Thyroid gland (tissue), 4 donors: ENCODE data around the gene KLF8.

Experiments
- POLR2A ChIP-seq, 2 donors: fragments of 450-650 bp; IDR thresholded peaks; one replicate each; pipeline ENCODE4 v1.6.1; 2017; ENCODE audit warnings: antibody characterized with exemption in 2 of 2, mild to moderate bottlenecking in 2 of 2, moderate library complexity in 1 of 2
- TF ChIP-seq, protein P1 (sequence below), 6 experiments: fragments of 200-600 bp in 3 of 6; fragments of 450-650 bp in 3 of 6; sonication (generic) in 3 of 6; IDR thresholded peaks; one replicate each; pipeline ENCODE4 v1.5.1; 2016 to 2019; ENCODE audit warnings: antibody characterized with exemption in 6 of 6, mild to moderate bottlenecking in 2 of 6, inconsistent platforms in 1 of 6, moderate library complexity in 1 of 6

DNA sequence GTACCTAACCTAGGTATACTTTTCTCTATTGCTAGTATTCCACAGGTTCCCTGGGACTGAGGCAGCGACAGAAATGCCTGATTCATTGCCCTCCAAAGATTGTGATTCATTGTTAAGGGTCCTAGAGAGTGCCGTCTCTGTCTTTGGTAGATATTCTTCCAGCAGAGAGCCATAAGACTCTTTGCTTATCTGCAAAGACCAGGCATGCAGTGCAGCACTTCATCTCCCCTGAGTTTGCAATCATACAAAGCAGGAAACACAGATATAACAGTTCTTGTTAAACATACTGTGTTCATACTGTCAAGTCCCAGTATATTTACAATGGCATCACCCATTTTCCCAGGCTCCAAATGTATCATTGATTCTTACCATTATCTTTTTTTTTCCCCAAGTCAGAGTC lies 47.7 kb downstream of the KLF8 start:
- TF ChIP-seq, protein P1, sequence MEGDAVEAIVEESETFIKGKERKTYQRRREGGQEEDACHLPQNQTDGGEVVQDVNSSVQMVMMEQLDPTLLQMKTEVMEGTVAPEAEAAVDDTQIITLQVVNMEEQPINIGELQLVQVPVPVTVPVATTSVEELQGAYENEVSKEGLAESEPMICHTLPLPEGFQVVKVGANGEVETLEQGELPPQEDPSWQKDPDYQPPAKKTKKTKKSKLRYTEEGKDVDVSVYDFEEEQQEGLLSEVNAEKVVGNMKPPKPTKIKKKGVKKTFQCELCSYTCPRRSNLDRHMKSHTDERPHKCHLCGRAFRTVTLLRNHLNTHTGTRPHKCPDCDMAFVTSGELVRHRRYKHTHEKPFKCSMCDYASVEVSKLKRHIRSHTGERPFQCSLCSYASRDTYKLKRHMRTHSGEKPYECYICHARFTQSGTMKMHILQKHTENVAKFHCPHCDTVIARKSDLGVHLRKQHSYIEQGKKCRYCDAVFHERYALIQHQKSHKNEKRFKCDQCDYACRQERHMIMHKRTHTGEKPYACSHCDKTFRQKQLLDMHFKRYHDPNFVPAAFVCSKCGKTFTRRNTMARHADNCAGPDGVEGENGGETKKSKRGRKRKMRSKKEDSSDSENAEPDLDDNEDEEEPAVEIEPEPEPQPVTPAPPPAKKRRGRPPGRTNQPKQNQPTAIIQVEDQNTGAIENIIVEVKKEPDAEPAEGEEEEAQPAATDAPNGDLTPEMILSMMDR (IDR thresholded peaks at IDR 0.05): no peak
- TF ChIP-seq POLR2A (IDR thresholded peaks at IDR 0.05): no peak
